Endometrium (tissue), 2 donors: ENCODE measurements around the gene RNF8.

Source experiments
- FAIRE-seq: peaks from 2 replicates; lab custom pipeline; 2012; peaks lifted over from hg19 to GRCh38; lab: Jason Lieb, UNC
- donor health status: control.
- donor health status: control.

RNF8 gene

GRCh38 chr6:37359039-37359438 is 5.3 kb downstream of the RNF8 start:
- no peak for FAIRE-seq

GRCh38 chr6:37362101-37362828 is 8.5 kb downstream of the RNF8 start:
- FAIRE-seq, result no peak

- FAIRE-seq, result no peak
These were observed 12.0 kb downstream of the RNF8 start for GRCh38 chr6:37365791-37366190.

- FAIRE-seq, result no peak
These were observed 13.1 kb downstream of the RNF8 start for GRCh38 chr6:37366910-37367309.

GRCh38 chr6:37368961-37369320 is 15.2 kb downstream of the RNF8 start:
- no peak for FAIRE-seq

GRCh38 chr6:37369321-37370201 is 15.8 kb downstream of the RNF8 start:
- no peak for FAIRE-seq

GRCh38 chr6:37371154-37372083 is 17.6 kb downstream of the RNF8 start:
- FAIRE-seq, result no peak

- FAIRE-seq, result no peak
These were observed 18.3 kb downstream of the RNF8 start for GRCh38 chr6:37372116-37372515.

GRCh38 chr6:37373822-37374471 is 20.2 kb downstream of the RNF8 start:
- no peak for FAIRE-seq

GRCh38 chr6:37375376-37375775 is 21.6 kb downstream of the RNF8 start:
- no peak for FAIRE-seq

- no peak for FAIRE-seq
These were observed 22.4 kb downstream of the RNF8 start for GRCh38 chr6:37376078-37376743.

- FAIRE-seq, result no peak
These were observed 27.8 kb downstream of the RNF8 start for GRCh38 chr6:37381579-37381978.

- FAIRE-seq, result no peak
These were observed 29.4 kb downstream of the RNF8 start for GRCh38 chr6:37382994-37383765.

- no peak for FAIRE-seq
These were observed 34.8 kb downstream of the RNF8 start for GRCh38 chr6:37388578-37388977.

- FAIRE-seq, result no peak
These were observed 36.1 kb downstream of the RNF8 start for GRCh38 chr6:37389857-37390256.

GRCh38 chr6:37391120-37391519 is 37.3 kb downstream of the RNF8 start:
- no peak for FAIRE-seq

GRCh38 chr6:37392821-37393220 is 39.0 kb downstream of the RNF8 start:
- no peak for FAIRE-seq

GRCh38 chr6:37393381-37393929 is 39.7 kb downstream of the RNF8 start:
- FAIRE-seq, result no peak

GRCh38 chr6:37396571-37397180 is 42.9 kb downstream of the RNF8 start:
- no peak for FAIRE-seq

- no peak for FAIRE-seq
These were observed 45.3 kb downstream of the RNF8 start for GRCh38 chr6:37399131-37399530.
